SK-N-SH treated with all-trans-retinoic acid at 6 μM for 48 hours (cell line): ENCODE results near the gene CPPED1.

Experiments
- ATAC-seq: fragments of 200-7000 bp; cut with Tn5 transposase; 3 replicates; pipeline ENCODE4 v1.9.1; 2020; ENCODE audit warnings: mild to moderate bottlenecking, moderate library complexity
- ARNTL ChIP-seq: fragments of 450-650 bp; formaldehyde crosslinking; IDR thresholded peaks from 2 replicates; pipeline ENCODE4 v1.5.0; 2020; ENCODE audit warnings: low read depth, mild to moderate bottlenecking, moderate library complexity, borderline replicate concordance
- BACH2 ChIP-seq: fragments of 250-450 bp; sonication (Bioruptor Pico); IDR thresholded peaks from 2 replicates; pipeline ENCODE4 v1.9.0; 2021; ENCODE audit warnings: mild to moderate bottlenecking, borderline replicate concordance
- CSDC2 ChIP-seq: fragments of 250-450 bp; sonication (Bioruptor Pico); IDR thresholded peaks from 2 replicates; pipeline ENCODE4 v1.5.0; 2020; ENCODE audit warnings: mild to moderate bottlenecking, moderate library complexity
- ESRRG ChIP-seq: fragments of 250-450 bp; sonication (Bioruptor Pico); IDR thresholded peaks from 2 replicates; pipeline ENCODE4 v1.6.1; 2021; ENCODE audit warnings: mild to moderate bottlenecking
- GLIS3 ChIP-seq: fragments of 250-450 bp; sonication (Bioruptor Pico); IDR thresholded peaks from 2 replicates; pipeline ENCODE4 v1.5.0; 2020; ENCODE audit warnings: mild to moderate bottlenecking, moderate library complexity
- ISL1 ChIP-seq: fragments of 250-450 bp; sonication (Bioruptor Pico); IDR thresholded peaks from 2 replicates; pipeline ENCODE4 v2.1.2; 2022; ENCODE audit warnings: mild to moderate bottlenecking, moderate library complexity
- OSR1 ChIP-seq: fragments of 250-450 bp; sonication (Bioruptor Pico); IDR thresholded peaks from 2 replicates; pipeline ENCODE4 v1.8.0; 2022; ENCODE audit warnings: moderate library complexity, mild to moderate bottlenecking, inconsistent platforms
- PPARA ChIP-seq: fragments of 250-450 bp; sonication (Bioruptor Pico); IDR thresholded peaks from 2 replicates; pipeline ENCODE4 v1.5.0; 2020; ENCODE audit warnings: mild to moderate bottlenecking, borderline replicate concordance
- RARB ChIP-seq: fragments of 250-450 bp; sonication (Bioruptor Pico); IDR thresholded peaks from 2 replicates; pipeline ENCODE4 v1.8.0; 2021; ENCODE audit warnings: mild to moderate bottlenecking, moderate library complexity
- SNAI2 ChIP-seq: fragments of 250-450 bp; sonication (Bioruptor Pico); IDR thresholded peaks from 2 replicates; pipeline ENCODE4 v1.5.0; 2020; ENCODE audit warnings: mild to moderate bottlenecking, moderate library complexity
- TOX ChIP-seq: fragments of 250-450 bp; sonication (Bioruptor Pico); IDR thresholded peaks from 2 replicates; pipeline ENCODE4 v1.8.0; 2021; ENCODE audit warnings: mild to moderate bottlenecking, moderate library complexity, borderline replicate concordance
- ZC3H10 ChIP-seq: fragments of 250-450 bp; sonication (Bioruptor Pico); IDR thresholded peaks from 2 replicates; pipeline ENCODE4 v1.5.1; 2021; ENCODE audit warnings: mild to moderate bottlenecking, moderate library complexity
- ZFP30 ChIP-seq: fragments of 450-650 bp; formaldehyde crosslinking; IDR thresholded peaks from 2 replicates; pipeline ENCODE4 v1.5.0; 2022; ENCODE audit warnings: mild to moderate bottlenecking, moderate library complexity
- ZNF565 ChIP-seq: fragments of 450-650 bp; formaldehyde crosslinking; conservative IDR thresholded peaks from 2 replicates; pipeline ENCODE4 v1.5.0; 2020; ENCODE audit warnings: low read depth, mild to moderate bottlenecking, moderate library complexity
- ZNF70 ChIP-seq: fragments of 450-650 bp; formaldehyde crosslinking; IDR thresholded peaks from 2 replicates; pipeline ENCODE4 v1.5.0; 2020; ENCODE audit warnings: mild to moderate bottlenecking, moderate library complexity
- ZNF8 ChIP-seq: fragments of 450-650 bp; formaldehyde crosslinking; IDR thresholded peaks from 2 replicates; pipeline ENCODE4 v1.5.0; 2020; ENCODE audit warnings: mild to moderate bottlenecking, moderate library complexity
- TF ChIP-seq, protein P1 (sequence below): fragments of 250-450 bp; sonication (Bioruptor Pico); IDR thresholded peaks from 2 replicates; pipeline ENCODE4 v1.5.1; 2020; ENCODE audit warnings: low read depth, mild to moderate bottlenecking, moderate library complexity
- TF ChIP-seq, protein P2 (sequence below): fragments of 250-450 bp; sonication (Bioruptor Pico); IDR thresholded peaks from 2 replicates; pipeline ENCODE4 v1.5.1; 2021; ENCODE audit warnings: mild to moderate bottlenecking, moderate library complexity
- TF ChIP-seq, protein P3 (sequence below): fragments of 250-450 bp; sonication (Bioruptor Pico); IDR thresholded peaks from 2 replicates; pipeline ENCODE4 v1.8.0; 2020; ENCODE audit warnings: mild to moderate bottlenecking, moderate library complexity, borderline replicate concordance
- TF ChIP-seq, protein P4 (sequence below): fragments of 250-450 bp; sonication (Bioruptor Pico); IDR thresholded peaks from 2 replicates; pipeline ENCODE4 v1.5.0; 2020; ENCODE audit warnings: mild to moderate bottlenecking, moderate library complexity
- TF ChIP-seq, protein P5 (sequence below): fragments of 250-450 bp; sonication (Bioruptor Pico); IDR thresholded peaks from 2 replicates; pipeline ENCODE4 v1.8.0; 2021; ENCODE audit warnings: low read depth, mild to moderate bottlenecking, moderate library complexity, borderline replicate concordance

The CPPED1 gene

DNA sequence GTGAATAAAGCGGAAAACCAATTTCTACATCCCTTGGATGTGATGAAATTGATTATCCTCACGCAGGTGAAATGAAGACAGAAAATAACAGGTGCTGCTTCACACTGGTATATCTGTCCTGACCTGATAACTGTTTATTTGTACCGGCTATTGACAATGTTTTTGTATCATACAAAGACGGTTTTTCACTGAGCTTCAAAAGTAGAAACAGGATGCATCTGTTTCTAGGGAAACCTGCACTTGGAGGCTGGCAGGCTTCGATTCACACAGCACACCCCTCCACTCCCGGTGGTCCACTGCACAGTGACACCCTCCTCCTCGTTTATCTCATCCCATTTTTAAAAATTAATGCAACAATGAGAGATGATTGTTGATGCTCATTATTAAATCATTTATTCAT is 104.5 kb downstream of the CPPED1 start:
- TF ChIP-seq ISL1 (CRISPR knock-in tag) (no peak), ZNF565 (CRISPR knock-in tag) (no peak), TOX (no peak), RARB (CRISPR knock-in tag) (no peak), CSDC2 (CRISPR knock-in tag) (no peak), ZC3H10 (no peak), ARNTL (no peak), ESRRG (CRISPR knock-in tag) (no peak), GLIS3 (CRISPR knock-in tag) (no peak), ZFP30 (CRISPR knock-in tag) (no peak), BACH2 (no peak), ZNF8 (CRISPR knock-in tag) (no peak), ZNF70 (CRISPR knock-in tag) (no peak)
- TF ChIP-seq, protein P1, sequence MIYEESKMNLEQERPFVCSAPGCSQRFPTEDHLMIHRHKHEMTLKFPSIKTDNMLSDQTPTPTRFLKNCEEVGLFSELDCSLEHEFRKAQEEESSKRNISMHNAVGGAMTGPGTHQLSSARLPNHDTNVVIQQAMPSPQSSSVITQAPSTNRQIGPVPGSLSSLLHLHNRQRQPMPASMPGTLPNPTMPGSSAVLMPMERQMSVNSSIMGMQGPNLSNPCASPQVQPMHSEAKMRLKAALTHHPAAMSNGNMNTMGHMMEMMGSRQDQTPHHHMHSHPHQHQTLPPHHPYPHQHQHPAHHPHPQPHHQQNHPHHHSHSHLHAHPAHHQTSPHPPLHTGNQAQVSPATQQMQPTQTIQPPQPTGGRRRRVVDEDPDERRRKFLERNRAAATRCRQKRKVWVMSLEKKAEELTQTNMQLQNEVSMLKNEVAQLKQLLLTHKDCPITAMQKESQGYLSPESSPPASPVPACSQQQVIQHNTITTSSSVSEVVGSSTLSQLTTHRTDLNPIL: no peak
- TF ChIP-seq, protein P2, sequence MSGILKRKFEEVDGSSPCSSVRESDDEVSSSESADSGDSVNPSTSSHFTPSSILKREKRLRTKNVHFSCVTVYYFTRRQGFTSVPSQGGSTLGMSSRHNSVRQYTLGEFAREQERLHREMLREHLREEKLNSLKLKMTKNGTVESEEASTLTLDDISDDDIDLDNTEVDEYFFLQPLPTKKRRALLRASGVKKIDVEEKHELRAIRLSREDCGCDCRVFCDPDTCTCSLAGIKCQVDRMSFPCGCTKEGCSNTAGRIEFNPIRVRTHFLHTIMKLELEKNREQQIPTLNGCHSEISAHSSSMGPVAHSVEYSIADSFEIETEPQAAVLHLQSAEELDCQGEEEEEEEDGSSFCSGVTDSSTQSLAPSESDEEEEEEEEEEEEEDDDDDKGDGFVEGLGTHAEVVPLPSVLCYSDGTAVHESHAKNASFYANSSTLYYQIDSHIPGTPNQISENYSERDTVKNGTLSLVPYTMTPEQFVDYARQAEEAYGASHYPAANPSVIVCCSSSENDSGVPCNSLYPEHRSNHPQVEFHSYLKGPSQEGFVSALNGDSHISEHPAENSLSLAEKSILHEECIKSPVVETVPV (CRISPR knock-in tag): no peak
- TF ChIP-seq, protein P3, sequence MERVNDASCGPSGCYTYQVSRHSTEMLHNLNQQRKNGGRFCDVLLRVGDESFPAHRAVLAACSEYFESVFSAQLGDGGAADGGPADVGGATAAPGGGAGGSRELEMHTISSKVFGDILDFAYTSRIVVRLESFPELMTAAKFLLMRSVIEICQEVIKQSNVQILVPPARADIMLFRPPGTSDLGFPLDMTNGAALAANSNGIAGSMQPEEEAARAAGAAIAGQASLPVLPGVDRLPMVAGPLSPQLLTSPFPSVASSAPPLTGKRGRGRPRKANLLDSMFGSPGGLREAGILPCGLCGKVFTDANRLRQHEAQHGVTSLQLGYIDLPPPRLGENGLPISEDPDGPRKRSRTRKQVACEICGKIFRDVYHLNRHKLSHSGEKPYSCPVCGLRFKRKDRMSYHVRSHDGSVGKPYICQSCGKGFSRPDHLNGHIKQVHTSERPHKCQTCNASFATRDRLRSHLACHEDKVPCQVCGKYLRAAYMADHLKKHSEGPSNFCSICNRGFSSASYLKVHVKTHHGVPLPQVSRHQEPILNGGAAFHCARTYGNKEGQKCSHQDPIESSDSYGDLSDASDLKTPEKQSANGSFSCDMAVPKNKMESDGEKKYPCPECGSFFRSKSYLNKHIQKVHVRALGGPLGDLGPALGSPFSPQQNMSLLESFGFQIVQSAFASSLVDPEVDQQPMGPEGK: no peak
- TF ChIP-seq, protein P4, sequence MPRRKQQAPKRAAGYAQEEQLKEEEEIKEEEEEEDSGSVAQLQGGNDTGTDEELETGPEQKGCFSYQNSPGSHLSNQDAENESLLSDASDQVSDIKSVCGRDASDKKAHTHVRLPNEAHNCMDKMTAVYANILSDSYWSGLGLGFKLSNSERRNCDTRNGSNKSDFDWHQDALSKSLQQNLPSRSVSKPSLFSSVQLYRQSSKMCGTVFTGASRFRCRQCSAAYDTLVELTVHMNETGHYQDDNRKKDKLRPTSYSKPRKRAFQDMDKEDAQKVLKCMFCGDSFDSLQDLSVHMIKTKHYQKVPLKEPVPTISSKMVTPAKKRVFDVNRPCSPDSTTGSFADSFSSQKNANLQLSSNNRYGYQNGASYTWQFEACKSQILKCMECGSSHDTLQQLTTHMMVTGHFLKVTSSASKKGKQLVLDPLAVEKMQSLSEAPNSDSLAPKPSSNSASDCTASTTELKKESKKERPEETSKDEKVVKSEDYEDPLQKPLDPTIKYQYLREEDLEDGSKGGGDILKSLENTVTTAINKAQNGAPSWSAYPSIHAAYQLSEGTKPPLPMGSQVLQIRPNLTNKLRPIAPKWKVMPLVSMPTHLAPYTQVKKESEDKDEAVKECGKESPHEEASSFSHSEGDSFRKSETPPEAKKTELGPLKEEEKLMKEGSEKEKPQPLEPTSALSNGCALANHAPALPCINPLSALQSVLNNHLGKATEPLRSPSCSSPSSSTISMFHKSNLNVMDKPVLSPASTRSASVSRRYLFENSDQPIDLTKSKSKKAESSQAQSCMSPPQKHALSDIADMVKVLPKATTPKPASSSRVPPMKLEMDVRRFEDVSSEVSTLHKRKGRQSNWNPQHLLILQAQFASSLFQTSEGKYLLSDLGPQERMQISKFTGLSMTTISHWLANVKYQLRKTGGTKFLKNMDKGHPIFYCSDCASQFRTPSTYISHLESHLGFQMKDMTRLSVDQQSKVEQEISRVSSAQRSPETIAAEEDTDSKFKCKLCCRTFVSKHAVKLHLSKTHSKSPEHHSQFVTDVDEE (CRISPR knock-in tag): no peak
- ATAC-seq: no peak

DNA sequence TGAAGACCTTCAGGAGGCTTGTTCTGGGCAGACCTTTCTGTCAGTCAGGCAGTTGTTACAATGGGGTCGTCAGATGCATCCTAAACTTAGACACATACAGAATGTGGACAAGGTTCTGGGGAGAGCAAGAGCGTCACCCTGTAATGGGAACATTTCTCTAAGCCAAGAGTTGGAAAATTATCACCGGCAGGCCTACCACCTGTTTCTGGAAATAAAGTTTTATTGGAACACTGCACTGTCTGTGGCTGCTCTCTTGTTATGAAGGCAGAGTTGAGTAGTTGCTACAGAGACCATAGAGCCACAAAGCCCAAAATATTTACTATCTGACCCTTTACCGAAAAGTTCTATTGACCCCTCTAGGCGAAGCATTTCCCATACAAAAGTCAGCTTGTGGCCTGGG is 106.2 kb downstream of the CPPED1 start:
- TF ChIP-seq TOX (no peak), ZFP30 (CRISPR knock-in tag) (no peak), CSDC2 (CRISPR knock-in tag) (no peak), ISL1 (CRISPR knock-in tag) (no peak)
- TF ChIP-seq, all 23 proteins: peak for 0
- no peak for ATAC-seq

DNA sequence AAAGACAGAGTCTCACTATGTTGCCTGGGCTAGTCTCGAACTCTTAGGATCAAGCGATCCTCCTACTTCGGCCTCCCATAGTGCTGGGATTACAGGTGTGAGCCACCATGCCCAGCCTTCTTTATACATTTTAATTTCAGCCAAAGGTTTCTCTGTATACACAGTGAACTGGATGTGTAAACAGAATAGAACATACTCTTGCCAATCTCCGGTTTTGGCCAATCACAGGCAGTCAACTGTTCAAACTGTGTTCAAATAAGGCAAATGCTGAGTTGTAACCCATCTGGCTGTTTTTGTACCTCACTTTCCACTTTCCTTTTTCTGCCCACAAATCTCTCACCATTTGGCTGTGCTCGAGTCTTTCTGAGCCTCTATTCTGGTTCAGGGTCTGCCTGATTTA is 108.2 kb downstream of the CPPED1 start:
- no peak for TF ChIP-seq PPARA (CRISPR knock-in tag)
- TF ChIP-seq BACH2: no peak
- no peak for TF ChIP-seq ISL1 (CRISPR knock-in tag)
- TF ChIP-seq ESRRG (CRISPR knock-in tag): no peak
- no peak for TF ChIP-seq CSDC2 (CRISPR knock-in tag)
- TF ChIP-seq ZC3H10: no peak

DNA sequence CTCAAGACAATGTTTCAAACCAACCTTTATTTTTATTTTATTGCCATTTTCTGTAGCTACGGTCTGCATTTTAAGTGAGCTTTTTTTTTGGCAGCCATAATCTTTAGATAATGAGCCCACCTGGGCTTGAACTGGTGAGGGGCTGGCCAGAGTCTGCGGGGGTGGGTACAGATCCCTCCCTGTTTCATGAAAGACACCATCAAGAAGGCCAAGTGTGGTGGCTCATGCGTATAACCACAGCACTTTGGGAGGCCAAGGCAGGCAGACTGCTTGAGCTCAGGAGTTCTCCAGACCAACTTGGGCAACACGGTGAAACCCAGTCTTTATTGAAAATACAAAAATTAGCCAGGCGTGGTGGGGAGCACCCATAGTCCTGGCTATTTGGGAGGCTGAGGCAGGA is 113.7 kb downstream of the CPPED1 start:
- ATAC-seq: no peak
- no peak for TF ChIP-seq OSR1 (CRISPR knock-in tag)
- TF ChIP-seq, protein P5, sequence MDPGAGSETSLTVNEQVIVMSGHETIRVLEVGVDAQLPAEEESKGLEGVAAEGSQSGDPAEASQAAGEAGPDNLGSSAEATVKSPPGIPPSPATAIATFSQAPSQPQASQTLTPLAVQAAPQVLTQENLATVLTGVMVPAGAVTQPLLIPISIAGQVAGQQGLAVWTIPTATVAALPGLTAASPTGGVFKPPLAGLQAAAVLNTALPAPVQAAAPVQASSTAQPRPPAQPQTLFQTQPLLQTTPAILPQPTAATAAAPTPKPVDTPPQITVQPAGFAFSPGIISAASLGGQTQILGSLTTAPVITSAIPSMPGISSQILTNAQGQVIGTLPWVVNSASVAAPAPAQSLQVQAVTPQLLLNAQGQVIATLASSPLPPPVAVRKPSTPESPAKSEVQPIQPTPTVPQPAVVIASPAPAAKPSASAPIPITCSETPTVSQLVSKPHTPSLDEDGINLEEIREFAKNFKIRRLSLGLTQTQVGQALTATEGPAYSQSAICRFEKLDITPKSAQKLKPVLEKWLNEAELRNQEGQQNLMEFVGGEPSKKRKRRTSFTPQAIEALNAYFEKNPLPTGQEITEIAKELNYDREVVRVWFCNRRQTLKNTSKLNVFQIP (CRISPR knock-in tag): no peak
- TF ChIP-seq ZNF8 (CRISPR knock-in tag): no peak
- no peak for TF ChIP-seq ARNTL
- TF ChIP-seq, protein P4 (CRISPR knock-in tag): no peak
- no peak for TF ChIP-seq SNAI2 (CRISPR knock-in tag)
- TF ChIP-seq ZFP30 (CRISPR knock-in tag): no peak
- no peak for TF ChIP-seq ZNF565 (CRISPR knock-in tag)
- no peak for TF ChIP-seq ISL1 (CRISPR knock-in tag)
- no peak for TF ChIP-seq CSDC2 (CRISPR knock-in tag)
- TF ChIP-seq GLIS3 (CRISPR knock-in tag): no peak

More for the DNA sequence above, 108.2 kb downstream of the CPPED1 start:
- ATAC-seq: no peak
